HepG2 (cell line): ENCODE results near the gene ANAPC5. TPM values are rescaled to one million over a fixed set of nuclear protein-coding genes. Genes with fewer than 3 reads are reported as not detected.

ENCODE experiments used
- BRD4 ChIP-seq: sonication (generic); formaldehyde crosslinking; IDR thresholded peaks from 2 replicates; pipeline ENCODE4 v1.4.0; 2020; ENCODE audit warnings: missing genetic modification reagents
- FOSL2 ChIP-seq: sonication (generic); formaldehyde crosslinking; IDR thresholded peaks from 2 replicates; pipeline ENCODE4 v1.4.0; 2020; ENCODE audit warnings: missing genetic modification reagents
- HOXA7 ChIP-seq: sonication (generic); formaldehyde crosslinking; IDR thresholded peaks from 2 replicates; pipeline ENCODE4 v1.8.1; 2022; ENCODE audit warnings: mild to moderate bottlenecking, missing genetic modification reagents, moderate library complexity
- KAT8 ChIP-seq: IDR thresholded peaks from 2 replicates; pipeline ENCODE4 v1.6.1; 2016; ENCODE audit warnings: missing genetic modification reagents, missing compliant biosample characterization
- KDM1A ChIP-seq: IDR thresholded peaks from 2 replicates; pipeline ENCODE4 v1.6.1; 2016; ENCODE audit warnings: missing compliant biosample characterization
- MAFK ChIP-seq, 2 experiments: IDR thresholded peaks in 1 of 2; conservative IDR thresholded peaks in 1 of 2; 2 replicates each; pipeline ENCODE4 v1.6.1; 2011; ENCODE audit warnings: improper control_type of control experiment in 2 of 2, low read length in 2 of 2
- PHF21A ChIP-seq: sonication (generic); formaldehyde crosslinking; IDR thresholded peaks from 2 replicates; pipeline ENCODE4 v1.5.0; 2020; ENCODE audit warnings: mild to moderate bottlenecking, missing genetic modification reagents
- RFXAP ChIP-seq: sonication (generic); formaldehyde crosslinking; IDR thresholded peaks from 2 replicates; pipeline ENCODE4 v1.4.0; 2020; ENCODE audit warnings: missing genetic modification reagents, borderline replicate concordance
- SP140L ChIP-seq: sonication (generic); formaldehyde crosslinking; IDR thresholded peaks from 2 replicates; pipeline ENCODE4 v1.4.0; 2020; ENCODE audit warnings: missing genetic modification reagents, borderline replicate concordance
- TAF15 ChIP-seq: fragments of 200-400 bp; formaldehyde crosslinking; IDR thresholded peaks from one replicate; pipeline ENCODE4 v1.6.1; 2018; ENCODE audit warnings: mild to moderate bottlenecking, low read depth, low read length; ENCODE audit not compliant: poor library complexity, severe bottlenecking
- TBL1XR1 ChIP-seq: fragments of 150-350 bp; IDR thresholded peaks from 2 replicates; pipeline ENCODE4 v1.6.1; 2014; ENCODE audit warnings: borderline replicate concordance, low read length; ENCODE audit not compliant: partially characterized antibody
- TSC22D2 ChIP-seq: sonication (generic); formaldehyde crosslinking; IDR thresholded peaks from 2 replicates; pipeline ENCODE4 v1.5.1; 2020; ENCODE audit warnings: missing genetic modification reagents, mild to moderate bottlenecking, borderline replicate concordance
- XRCC5 ChIP-seq: fragments of 200-400 bp; formaldehyde crosslinking; optimal IDR thresholded peaks from 2 replicates; pipeline ENCODE3; 2017; ENCODE audit warnings: mild to moderate bottlenecking, low read length
- ZFP36 ChIP-seq: fragments of 150-350 bp; IDR thresholded peaks from 2 replicates; pipeline ENCODE4 v1.6.1; 2018; ENCODE audit warnings: borderline replicate concordance, low read length, low read depth; ENCODE audit not compliant: partially characterized antibody
- ZNF343 ChIP-seq: sonication (generic); formaldehyde crosslinking; IDR thresholded peaks from 2 replicates; pipeline ENCODE4 v1.4.0; 2020; ENCODE audit warnings: mild to moderate bottlenecking, missing genetic modification reagents
- ZNF547 ChIP-seq: sonication (generic); formaldehyde crosslinking; IDR thresholded peaks from 2 replicates; pipeline ENCODE4 v1.5.1; 2020; ENCODE audit warnings: mild to moderate bottlenecking, missing genetic modification reagents
- ZNF883 ChIP-seq: sonication (generic); formaldehyde crosslinking; IDR thresholded peaks from 2 replicates; pipeline ENCODE4 v1.5.1; 2020; ENCODE audit warnings: mild to moderate bottlenecking, missing genetic modification reagents; ENCODE audit errors: not compliant biosample characterization
- polyA plus RNA-seq, 8 experiments: library from polyadenylated mRNA; depleted of rRNA in 3 of 8; stranded (reverse) in 7 of 8; unstranded in 1 of 8; fragments of >200 nt; fragmentation: Illumina TruSeq in 4 of 8; extraction: Trizol in 4 of 8; gene quantifications; 2 replicates each; pipeline versions ENCODE4 v1.2.1 to v1.2.3, GENCODE V29; 2011 to 2016; ENCODE audit warnings: low read depth in 4 of 8, missing spikeins in 1 of 8, mixed read lengths in 1 of 8; ENCODE audit not compliant: insufficient read depth in 1 of 8
- total RNA-seq, 5 experiments: library from RNA; depleted of rRNA; stranded (reverse); fragments of >200 nt; fragmentation: Illumina TruSeq; extraction: Trizol; gene quantifications; 2 replicates each; pipeline ENCODE4 v1.2.3, GENCODE V29; 2016; ENCODE audit warnings: low read depth in 1 of 5
- TF ChIP-seq, protein P1 (sequence below): fragments of 450-650 bp; IDR thresholded peaks from 2 replicates; pipeline ENCODE4 v1.6.1; 2017; ENCODE audit warnings: mild to moderate bottlenecking
- TF ChIP-seq, protein P2 (sequence below): sonication (generic); formaldehyde crosslinking; IDR thresholded peaks from 2 replicates; pipeline ENCODE4 v1.5.0; 2020; ENCODE audit warnings: missing genetic modification reagents, mild to moderate bottlenecking, borderline replicate concordance
- TF ChIP-seq, protein P3 (sequence below), 2 experiments: sonication (generic) in 1 of 2; formaldehyde crosslinking in 1 of 2; IDR thresholded peaks; 2 replicates each; pipeline versions ENCODE4 v1.5.1 to v1.6.1; 2011 to 2020; ENCODE audit warnings: borderline replicate concordance in 1 of 2, low read depth in 1 of 2, low read length in 1 of 2, mild to moderate bottlenecking in 1 of 2, missing genetic modification reagents in 1 of 2, moderate library complexity in 1 of 2
- TF ChIP-seq, protein P4 (sequence below): sonication (generic); formaldehyde crosslinking; IDR thresholded peaks from 2 replicates; pipeline ENCODE4 v1.8.0; 2022; ENCODE audit warnings: mild to moderate bottlenecking, missing genetic modification reagents, moderate library complexity

Gene ANAPC5
- total and polyA plus RNA-seq, 2 of the 13 experiments (the other 11 are each of a cell fraction or from before 2014, with no cell fraction given) = 146 to 161 TPM

DNA sequence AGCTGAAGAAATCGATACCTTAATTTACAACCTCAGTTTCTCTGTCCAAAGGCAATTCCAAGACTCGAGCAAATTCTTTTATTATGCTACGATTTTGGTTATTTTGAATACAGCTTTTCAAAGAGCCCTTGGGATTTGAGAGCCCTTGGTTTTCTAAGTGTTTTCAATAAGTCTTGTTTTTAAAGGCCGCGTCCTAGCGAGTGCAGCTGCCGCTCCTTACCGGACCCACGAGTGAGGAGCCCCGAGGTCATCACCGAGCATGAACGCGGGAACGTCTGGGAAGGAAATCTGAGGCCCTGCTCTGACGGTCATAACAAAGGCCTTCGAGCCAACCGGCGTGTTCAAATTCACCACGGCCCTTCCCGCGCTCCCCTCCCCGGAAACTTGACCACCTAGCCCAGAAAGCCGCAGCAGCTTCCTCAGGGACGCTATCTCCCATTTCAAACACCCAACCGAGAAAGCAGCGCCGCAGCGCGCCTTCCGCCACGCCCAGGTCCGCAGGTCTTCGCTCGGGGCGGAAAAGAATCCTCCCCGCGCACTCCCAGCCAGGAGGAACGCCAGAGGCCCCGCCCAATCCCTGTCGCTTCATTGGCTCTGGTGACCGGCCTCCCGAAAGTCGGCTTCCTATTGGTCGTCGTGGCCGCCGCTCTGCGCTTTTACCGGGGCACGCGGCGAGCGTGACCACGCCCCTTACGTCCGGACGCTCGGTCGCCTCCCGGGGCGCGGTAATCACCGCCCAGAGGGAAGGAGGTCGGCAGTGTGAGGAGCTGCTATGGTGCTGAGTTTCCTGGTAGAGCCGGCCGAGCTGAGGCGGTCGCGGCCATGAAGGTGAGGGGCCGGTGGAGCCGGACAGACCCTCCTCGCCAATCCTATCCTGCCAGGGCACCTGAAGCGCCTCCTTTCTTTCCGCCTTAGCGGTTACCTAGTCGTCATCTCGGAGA lies 47.5 kb upstream of the ANAPC5 start, which contains the start of gene RNF34 (continued):
- TF ChIP-seq, protein P1, sequence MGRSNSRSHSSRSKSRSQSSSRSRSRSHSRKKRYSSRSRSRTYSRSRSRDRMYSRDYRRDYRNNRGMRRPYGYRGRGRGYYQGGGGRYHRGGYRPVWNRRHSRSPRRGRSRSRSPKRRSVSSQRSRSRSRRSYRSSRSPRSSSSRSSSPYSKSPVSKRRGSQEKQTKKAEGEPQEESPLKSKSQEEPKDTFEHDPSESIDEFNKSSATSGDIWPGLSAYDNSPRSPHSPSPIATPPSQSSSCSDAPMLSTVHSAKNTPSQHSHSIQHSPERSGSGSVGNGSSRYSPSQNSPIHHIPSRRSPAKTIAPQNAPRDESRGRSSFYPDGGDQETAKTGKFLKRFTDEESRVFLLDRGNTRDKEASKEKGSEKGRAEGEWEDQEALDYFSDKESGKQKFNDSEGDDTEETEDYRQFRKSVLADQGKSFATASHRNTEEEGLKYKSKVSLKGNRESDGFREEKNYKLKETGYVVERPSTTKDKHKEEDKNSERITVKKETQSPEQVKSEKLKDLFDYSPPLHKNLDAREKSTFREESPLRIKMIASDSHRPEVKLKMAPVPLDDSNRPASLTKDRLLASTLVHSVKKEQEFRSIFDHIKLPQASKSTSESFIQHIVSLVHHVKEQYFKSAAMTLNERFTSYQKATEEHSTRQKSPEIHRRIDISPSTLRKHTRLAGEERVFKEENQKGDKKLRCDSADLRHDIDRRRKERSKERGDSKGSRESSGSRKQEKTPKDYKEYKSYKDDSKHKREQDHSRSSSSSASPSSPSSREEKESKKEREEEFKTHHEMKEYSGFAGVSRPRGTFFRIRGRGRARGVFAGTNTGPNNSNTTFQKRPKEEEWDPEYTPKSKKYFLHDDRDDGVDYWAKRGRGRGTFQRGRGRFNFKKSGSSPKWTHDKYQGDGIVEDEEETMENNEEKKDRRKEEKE = no peak
- 0 out of 2 replicates have a peak, but pooled peaks have one; percentile 24 for TF ChIP-seq SP140L (CRISPR knock-in tag)
- TF ChIP-seq KDM1A (CRISPR knock-in tag) = no peak
- TF ChIP-seq, protein P2, sequence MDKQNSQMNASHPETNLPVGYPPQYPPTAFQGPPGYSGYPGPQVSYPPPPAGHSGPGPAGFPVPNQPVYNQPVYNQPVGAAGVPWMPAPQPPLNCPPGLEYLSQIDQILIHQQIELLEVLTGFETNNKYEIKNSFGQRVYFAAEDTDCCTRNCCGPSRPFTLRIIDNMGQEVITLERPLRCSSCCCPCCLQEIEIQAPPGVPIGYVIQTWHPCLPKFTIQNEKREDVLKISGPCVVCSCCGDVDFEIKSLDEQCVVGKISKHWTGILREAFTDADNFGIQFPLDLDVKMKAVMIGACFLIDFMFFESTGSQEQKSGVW (CRISPR knock-in tag) = 0 out of 2 replicates have a peak, but pooled peaks have one; percentile 66
- TF ChIP-seq BRD4 (CRISPR knock-in tag) = peak; percentile 78
- TF ChIP-seq XRCC5 = peak; percentile 95
- TF ChIP-seq MAFK (conservative IDR thresholded peaks at IDR 0.05 in 1 of 2, IDR thresholded peaks at IDR 0.05 in 1 of 2; ENCODE audit: low read length in 2 of 2) = no peak
- peak; percentile 56 for TF ChIP-seq TAF15
- TF ChIP-seq TBL1XR1 = no peak
- TF ChIP-seq ZNF343 = no peak
- TF ChIP-seq ZFP36 = no peak
- peak; percentile 28; the same call in 1 of the 2 replicates for TF ChIP-seq TSC22D2
- no peak for TF ChIP-seq RFXAP
- TF ChIP-seq, protein P3, sequence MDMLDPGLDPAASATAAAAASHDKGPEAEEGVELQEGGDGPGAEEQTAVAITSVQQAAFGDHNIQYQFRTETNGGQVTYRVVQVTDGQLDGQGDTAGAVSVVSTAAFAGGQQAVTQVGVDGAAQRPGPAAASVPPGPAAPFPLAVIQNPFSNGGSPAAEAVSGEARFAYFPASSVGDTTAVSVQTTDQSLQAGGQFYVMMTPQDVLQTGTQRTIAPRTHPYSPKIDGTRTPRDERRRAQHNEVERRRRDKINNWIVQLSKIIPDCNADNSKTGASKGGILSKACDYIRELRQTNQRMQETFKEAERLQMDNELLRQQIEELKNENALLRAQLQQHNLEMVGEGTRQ (IDR thresholded peaks at IDR 0.05; ENCODE audit: low read depth, low read length) = no peak
- TF ChIP-seq, protein P3 (CRISPR knock-in tag; IDR thresholded peaks at IDR 0.05; ENCODE audit: borderline replicate concordance) = peak; percentile 65; the same call in 1 of the 2 replicates
- TF ChIP-seq KAT8 (CRISPR knock-in tag) = peak; percentile 82
- peak; percentile 84; the same call in 1 of the 2 replicates for TF ChIP-seq PHF21A
- peak; percentile 55 for TF ChIP-seq FOSL2 (CRISPR knock-in tag)
- TF ChIP-seq ZNF547 = peak; percentile 93; the same call in 1 of the 2 replicates
- no peak for TF ChIP-seq HOXA7 (CRISPR knock-in tag)
- TF ChIP-seq, protein P4, sequence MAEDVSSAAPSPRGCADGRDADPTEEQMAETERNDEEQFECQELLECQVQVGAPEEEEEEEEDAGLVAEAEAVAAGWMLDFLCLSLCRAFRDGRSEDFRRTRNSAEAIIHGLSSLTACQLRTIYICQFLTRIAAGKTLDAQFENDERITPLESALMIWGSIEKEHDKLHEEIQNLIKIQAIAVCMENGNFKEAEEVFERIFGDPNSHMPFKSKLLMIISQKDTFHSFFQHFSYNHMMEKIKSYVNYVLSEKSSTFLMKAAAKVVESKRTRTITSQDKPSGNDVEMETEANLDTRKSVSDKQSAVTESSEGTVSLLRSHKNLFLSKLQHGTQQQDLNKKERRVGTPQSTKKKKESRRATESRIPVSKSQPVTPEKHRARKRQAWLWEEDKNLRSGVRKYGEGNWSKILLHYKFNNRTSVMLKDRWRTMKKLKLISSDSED (CRISPR knock-in tag) = no peak
- peak; percentile 75 for TF ChIP-seq ZNF883 (CRISPR knock-in tag)
